HG02759 (cell line): ENCODE results near the gene COL9A3.

Experiments used
- ATAC-seq: cut with Tn5 transposase; IDR thresholded peaks from one replicate; pipeline ENCODE4 v1.9.1; 2021; ENCODE audit warnings: mild to moderate bottlenecking, moderate library complexity; ENCODE audit not compliant: unreplicated experiment

COL9A3 gene

DNA sequence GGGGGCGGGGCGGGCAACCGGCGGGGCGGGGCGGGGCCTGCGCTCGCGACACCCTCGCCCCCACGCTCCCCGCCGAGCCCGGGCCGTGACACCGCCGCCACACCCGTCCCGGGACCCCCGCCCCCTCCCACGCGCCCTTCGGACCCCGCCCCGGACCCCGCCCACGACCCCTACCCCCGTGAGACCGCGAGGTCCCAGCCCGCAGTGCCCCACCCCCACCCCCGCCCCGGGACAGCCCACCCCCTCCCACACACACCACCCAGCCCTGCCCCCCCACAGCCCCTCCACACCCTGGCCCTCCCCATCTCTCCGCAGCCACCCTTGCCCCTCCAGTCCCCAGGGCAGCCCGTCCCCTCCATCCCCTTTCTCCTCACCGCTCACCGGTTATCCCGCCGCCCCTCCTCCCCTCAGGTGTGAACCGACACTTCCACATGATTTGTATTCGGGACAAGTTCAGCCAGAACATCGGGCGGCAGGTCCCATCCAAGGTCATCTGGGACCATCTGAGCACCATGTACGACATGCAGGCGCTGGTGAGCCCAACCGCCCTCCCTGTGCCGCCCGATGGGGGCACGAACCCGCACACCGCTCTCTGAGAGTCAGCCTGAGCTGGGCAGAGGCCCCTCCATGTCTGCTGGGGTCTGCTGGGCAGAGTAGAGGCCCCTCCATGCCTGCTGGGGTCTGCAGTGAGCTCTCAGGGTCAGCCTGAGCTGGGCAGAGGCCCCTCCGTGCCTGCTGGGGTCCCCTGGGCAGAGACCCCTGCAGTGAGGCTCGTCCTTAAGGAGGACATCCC, 20.0 kb upstream of the COL9A3 start:
- ATAC-seq, result no peak

DNA sequence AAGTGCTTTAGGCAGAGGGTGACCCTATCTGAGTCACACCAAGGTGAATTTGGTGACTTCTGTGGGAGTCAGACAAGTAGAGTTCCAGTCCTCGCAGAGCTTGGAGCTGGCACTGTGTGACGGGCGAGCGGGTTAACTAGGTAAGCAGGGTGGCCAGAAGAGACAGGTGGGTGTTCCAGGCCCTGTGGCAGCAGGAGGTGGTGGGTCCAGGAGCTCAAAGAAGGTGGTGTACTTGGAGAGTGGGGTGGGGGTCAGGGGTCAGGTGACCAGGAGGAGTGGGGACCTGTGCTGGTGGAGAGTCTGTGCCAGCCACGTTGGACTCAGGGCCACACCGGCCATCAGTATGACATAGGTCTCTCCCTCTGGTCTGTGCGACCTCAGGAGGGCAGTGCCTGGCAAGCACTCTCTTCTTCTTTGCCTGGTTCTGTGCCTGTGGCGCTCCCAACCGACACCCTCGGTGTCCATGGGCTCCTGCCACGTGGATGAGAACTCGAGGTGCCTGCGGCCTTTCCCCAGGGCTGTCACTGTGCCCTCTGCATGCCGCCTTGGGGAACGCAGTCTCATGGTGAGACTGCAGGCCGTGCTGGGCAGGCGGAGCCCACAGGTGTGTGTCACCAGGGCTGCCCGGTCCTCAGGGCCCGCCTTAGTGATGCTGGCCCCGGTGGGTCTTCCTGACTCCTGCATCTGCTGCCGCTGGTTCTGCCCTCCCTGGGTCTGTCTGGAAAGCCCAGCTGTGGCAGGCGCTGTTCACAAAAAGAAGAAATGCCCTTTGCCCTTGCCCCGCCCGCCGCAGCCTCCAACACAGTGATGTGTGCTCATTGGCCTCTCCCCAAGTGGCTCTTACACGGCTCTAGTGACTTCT, 18.9 kb upstream of the COL9A3 start:
- no peak for ATAC-seq

DNA sequence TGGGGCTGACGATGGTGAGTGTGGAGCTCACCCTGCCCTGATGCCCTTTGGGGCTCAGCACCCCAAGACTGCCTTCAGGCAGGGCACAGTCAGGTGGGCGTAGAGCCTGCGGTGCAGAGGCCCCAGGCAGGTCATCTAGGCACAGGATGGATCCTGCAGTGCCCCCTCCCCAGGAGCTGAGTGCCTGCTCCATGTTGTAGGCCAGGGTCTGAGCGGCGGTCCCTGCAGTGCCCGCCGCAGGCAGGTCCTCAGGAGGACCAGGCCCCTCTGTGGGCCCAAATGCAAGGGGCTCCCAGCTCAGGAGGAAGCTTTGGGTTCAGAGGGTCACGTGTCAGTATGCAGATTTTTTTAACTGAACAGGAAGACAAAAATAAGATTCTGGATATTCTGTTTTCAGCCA, 17.8 kb upstream of the COL9A3 start:
- no peak for ATAC-seq

DNA sequence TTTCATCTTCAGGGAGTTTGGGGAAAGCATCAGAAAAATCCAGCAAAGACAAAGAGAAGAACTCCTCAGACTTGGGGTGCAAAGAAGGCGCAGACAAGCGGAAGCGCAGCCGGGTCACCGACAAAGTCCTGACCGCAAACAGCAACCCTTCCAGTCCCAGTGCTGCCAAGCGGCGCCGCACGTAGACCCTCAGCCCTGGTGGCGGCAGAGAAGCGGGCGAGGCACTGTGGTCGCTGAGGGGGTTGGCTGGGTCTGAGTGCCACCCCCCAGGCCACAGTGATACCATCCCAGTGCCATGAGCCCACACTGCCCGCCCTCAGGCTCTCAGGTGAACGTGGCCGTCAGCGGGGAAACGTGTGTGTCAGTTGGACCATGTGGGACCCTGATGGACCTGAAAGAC, 17.4 kb upstream of the COL9A3 start:
- ATAC-seq, result no peak

DNA sequence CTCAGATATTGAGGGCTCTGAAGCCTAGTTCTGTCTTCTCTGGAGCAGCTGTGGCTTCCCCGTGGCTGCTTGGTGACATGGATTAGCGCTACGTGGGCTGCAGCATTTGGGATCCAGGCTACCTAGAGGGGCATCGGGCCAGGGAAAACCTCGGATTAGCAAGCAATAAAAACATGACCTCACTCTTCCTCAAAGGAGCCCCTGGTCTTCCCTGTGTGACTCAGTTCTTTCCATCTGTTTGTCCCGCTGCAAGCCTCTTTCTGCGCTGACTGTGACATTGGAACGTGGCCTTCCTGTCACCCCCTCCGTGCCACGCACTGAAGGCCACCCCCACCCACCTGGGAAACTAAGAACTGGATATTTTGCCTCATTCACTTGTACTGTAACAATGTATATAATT, 17.0 kb upstream of the COL9A3 start:
- ATAC-seq, result no peak

DNA sequence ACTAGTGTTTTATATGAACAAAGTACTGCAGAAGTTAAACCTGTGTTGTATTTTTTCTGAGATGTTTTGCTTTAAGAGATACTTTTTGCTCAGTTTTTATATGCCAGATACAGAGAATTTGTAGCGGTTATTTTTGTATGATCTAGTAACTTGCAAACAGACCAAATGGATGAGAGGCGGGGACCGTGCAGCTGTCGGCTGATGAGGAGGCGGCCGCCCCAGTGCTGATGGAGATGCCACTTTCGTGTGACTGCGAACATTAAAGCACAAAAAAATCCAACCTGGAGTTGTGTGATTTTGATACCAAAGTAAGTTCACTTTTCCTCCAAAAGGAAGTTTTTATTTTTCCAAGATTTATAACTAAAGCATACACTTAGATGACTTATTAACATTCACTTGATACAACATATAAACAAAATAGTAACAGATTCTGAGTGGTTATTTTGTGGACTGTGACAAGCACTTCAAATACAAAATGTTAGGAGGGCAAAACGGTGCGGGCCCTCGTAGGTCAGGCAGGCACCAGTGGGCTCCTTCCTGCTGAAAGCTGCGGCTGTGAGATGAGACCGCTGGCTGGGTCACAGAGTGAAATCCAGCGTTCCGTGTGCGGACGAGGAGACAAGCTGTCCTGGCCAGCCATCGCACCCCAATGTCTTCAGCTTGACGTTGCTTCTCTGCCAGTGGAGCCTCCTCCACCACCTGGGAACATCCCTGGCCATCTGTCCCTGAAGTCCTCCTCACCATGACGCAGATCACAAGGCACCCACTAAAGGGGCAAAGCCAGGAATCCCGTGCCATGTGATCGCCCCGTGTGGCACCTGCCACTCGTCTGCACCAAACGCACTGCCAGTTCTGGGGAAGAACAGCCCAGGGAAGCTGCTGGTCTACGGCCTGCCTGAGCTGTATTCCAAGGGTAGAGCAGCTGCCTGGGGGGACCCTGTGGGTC, 16.3 kb upstream of the COL9A3 start:
- ATAC-seq, result no peak

DNA sequence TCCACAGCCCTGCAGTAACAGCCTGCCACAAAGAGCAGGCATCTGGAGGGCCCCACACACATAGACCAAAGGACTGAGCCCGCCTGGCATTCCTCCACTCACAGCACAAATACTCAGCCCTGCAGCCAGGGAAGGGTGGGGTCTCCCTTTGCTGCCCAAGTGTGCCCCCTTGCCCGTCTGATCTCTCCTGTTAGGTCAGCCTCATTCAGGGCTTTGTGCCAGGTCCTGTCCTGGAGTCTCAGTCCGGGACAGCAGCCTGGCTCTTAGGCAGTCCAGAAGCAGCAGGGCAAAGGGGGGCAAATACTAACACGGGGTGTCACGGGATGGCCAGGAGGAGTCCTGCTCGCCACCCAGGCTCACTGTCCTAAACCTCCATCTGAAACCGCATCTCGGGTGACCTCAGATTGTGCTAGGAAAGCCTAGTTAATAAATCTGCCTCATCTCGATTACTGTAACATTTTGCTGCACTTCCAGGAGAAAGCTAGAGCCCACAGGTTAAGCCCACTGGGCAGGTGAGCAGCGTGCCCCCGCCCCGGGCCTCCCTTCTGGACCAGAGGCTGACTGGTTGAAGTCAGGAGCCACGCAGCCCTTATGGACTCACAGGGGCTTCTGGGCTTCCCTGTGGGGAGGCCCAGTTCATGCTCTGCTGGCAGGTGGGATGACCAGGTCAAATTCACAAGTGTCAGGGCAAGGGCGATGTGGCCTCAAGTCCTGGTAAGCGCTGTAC, 15.4 kb upstream of the COL9A3 start:
- no peak for ATAC-seq

DNA sequence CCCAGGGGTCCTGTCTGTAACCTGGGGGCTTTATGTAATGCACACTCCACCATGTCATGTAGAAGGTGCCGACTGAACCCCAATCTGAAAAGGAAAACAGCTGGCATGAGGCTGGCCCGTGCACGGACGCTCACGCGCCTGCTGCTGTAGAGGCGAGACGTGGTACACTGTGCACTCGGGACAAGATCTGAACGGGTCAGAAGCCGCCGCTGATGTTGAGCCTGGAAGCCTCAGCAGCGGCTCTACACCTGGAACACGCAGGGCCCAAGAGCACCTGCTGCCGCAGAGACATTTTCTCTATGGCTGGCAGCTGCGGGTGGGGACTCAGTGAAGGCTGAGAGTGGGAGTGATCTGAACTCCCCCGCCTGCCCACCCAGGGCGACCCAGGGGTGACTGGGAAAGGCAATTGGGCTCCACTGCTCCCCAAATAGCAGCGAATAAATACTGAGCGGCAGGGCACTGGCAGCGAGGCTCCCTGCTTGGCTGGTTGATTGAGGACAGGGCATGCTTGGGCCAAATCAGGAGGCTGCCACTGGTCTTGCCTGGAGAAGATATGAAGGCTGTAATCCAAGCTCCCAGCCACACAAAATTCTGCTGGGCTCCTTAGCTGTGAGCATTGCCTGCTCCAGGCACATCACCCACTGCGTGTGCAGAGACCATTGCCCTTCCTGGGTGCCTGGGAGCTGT, 14.7 kb upstream of the COL9A3 start:
- ATAC-seq, result no peak

DNA sequence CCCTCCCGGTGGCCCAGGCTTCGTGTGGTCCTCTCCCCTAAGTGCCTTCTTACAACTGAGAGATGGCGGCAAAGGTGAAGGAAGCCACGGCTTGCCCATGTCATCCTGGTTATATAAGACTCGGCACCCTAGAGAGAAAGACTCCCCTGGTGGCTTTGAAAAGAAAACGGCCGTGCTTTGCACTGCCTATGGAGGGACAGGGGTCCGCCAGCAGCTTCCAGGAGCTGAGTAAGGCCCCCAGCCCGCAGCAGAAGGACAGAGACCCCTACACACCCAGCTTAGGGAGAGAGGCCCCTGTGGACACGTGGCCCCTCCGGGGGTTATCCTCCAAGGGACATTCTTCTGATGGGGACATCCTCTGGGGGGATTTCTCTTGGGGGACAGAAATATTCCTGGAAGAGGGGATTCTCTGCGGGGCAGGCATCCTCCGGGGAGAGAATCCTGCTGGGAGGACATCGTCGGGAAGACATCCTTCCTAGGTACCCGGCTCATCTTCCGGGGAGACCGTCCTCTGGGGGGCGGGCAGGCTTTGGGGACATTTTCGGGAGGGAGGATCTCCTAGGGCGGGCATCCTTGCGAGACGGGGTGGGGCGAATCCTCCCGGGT, 12.7 kb upstream of the COL9A3 start:
- ATAC-seq, result peak; percentile 20

DNA sequence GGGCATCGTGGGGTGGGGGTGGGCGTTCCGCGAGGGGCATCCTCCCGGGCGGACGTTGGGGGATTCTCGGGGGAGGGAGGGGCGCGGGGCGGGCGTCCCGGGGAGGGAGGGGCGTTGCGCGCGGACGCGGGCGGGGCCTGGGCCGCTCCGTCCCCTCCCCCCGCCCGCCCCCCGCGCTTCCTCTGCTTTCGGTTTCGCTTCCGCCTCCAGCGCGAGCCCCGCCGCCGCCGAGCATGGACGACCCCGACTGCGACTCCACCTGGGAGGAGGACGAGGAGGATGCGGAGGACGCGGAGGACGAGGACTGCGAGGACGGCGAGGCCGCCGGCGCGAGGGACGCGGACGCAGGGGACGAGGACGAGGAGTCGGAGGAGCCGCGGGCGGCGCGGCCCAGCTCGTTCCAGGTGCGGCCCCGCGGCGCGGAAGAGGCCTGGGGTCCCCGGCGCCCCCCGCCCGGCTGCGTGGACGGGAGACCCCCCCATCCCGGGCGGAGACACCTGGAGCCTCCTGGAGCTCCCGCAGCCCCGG, 12.2 kb upstream of the COL9A3 start, which contains the start of gene OGFR:
Gene OGFR (plus strand): TSS at position 209 of the 528 bp plus-strand sequence. CDS start 25 bp downstream, at position 234.
- peak; percentile 60 for ATAC-seq

DNA sequence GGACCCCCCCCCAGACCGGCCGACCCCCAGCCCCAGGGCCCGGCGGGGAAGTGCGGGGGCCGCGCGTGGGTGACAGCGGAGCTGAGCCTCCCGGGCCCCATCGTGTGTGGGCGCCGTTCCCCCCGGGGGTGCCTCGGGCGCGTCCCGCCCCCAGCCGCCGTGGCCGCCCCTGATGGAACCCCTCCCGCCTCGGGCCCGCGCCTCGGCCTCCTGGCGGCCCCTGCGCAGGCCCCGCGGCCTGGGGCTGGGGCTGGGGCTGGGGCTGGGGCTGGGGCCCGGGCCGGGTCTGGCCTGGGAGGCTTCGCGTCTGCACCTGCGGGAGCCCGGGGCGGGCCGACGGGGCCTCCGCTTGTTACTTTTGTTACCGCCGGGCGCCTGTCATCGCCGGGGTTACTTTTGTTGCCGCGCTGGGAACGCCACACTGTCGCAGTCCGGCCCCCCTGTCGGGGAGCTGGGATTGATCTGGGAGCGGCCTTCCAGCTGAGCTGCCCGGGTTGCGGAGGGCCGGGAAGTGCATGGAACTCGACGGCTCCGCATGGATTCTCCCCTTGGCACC, 11.6 kb upstream of the COL9A3 start:
- ATAC-seq, result peak; percentile 37

DNA sequence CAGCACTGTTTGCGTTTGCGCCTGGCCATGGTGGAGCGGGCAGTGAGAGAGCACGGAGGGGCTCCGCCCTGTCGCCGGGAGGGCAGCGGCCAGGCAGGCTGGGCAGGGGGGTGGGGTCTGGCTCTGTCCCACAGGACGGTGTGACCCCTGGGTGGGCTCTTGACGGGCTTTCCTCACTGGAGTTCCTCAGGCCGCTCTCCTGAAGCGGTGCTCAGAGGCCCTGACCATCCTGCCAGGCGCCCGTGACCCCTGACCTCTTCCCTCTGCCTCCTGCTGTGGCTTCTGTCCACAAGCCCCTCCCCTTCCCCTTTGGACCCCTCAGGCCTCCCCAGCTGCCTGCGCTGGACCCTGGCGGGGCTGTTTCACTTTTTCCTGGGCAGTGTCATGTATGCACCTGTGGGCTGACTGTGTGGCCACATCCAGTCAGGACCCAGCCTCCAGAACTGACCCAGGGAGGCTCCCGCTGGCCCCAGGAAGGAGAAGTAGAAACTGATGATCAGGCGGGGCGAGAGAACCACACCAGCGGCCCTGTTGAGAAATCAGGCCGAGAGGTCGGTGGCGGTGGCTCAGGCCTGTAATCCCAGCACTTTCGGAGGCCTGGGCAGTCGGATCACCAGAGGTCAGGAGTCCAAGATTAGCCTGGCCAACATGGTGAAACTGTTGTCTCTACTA, 11.0 kb upstream of the COL9A3 start:
- ATAC-seq, result peak; percentile 3

DNA sequence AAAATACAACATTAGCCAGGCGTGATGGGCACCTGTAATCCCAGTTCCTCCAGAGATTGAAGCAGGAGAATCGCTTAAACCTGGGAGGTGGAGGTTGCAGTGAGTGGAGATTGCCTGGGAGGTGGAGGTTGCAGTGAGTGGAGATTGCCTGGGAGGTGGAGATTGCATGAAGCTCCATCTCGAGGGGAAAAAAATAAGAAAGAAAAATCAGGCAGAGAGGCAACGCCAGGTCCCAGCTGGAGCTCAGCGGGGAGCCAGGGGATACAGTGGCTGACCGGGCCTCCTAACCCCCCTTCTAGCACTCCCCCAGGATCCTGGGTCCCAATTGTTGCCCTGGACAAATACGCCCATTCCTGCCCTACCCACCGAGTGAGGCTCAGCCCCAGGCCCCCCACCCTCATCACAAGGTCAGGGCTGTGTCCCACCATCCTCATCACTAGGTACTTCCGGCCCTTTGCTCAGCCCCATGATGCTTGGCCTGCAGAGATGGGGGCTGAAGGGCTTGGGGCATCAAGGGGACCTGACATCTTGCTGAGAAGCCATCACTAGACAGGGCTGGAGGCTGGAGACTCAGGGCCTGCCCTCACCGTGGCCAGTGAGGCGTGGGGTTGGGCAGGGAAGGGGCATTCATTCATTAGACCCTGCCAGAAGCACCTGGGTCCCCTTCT, 10.3 kb upstream of the COL9A3 start:
- no peak for ATAC-seq

DNA sequence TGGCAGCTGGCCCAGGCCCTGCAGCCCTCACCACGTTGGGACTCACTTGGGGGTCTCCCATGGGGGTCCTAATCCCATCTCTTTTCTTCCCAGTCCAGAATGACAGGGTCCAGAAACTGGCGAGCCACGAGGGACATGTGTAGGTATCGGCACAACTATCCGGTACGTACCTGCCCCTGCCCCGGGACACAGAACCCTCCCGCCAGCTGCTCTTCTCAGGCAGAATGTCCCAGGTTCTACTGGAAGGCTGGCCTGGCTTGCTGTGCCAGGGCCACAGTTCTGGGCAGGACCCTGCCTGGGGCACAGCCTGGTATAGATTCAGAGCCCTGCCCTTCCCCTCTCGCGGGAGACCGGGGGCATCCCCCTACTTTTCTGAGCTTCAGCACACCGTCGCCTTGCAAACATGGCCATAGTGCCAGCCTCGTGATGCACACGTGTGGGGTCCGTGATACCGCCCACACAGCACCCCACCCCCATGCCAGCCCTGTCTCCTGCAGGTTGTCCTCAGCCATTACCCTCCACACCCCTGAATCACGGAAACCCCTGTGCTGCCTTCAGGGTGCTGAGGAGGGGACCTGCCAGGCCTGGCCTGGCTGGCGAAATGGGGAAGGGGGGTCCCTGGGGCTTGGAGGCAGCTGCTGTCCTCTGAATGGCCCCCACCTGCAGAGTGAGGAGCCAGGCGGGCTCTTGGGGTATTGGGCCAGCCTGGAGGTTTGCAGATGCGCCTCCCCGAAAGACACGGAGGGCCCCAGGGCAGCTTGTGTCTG, 9.2 kb upstream of the COL9A3 start:
- ATAC-seq, result no peak

DNA sequence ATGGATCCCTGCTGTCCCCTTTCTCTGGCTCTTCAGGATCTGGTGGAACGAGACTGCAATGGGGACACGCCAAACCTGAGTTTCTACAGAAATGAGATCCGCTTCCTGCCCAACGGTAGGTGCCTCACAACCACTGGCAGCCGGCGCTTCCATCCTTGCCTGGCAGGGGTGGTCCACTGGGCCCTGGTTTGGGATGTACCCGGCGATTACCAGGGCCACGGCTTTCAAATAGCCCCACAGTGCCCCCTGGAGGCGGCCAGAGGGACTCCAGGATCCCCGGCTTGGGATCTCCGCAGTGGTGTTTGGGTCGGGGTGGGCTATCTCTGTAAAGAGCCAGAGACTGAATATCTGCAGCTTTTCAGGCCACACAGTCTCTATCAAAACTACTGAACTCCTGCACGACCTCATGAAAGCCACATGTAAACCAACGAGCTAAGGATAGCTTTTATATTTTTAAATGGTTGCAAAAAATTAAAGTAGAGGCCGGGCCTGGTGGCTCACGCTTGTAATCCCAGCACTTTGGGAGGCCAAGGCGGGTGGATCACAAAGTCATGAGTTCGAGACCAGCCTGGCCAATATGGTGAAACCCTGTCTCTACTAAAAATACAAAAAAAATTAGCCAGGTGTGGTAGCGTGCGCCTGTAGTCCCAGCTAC, 8.5 kb upstream of the COL9A3 start:
- ATAC-seq, result no peak
